ENCODE measurements around the gene SH3YL1. TPM values are rescaled to one million over a fixed set of nuclear protein-coding genes. Genes with fewer than 3 reads are reported as not detected.

The SH3YL1 gene
- total RNA-seq, 2 donors from 2014 or later: 28.6 to 40.6 TPM

DNA sequence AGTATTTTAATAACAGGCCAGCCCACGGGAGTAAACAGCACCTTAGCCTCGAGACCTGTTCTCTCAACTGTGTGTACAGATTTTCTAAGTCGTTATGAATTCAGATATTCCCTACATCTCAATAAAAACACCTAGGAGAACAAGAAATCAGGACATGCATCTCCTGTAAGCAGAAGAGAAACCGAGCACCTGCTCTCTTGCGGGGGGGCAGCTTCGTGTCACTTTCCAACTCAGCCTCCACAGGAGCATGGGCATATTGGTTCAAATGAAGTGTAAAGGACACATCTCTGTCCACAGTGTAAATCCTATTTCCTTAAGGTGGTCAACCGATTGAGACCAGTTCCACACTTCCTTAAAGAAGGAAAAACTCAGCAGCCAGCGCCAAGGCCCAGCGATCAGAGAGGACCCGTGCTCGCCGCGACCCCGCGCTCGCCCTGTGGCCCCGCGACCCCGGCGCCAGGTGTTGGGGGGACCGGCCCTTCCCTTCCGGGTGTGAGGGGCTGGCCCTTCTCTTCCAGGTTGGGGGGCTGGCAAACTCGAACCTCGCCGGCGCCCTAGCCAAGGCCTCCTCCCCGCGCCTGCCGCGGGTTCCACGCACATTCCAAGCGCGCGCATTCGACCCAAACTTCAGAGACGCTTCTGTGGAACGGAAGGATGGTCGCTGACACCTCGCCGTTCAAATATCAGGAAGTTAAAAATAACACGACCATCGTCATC, 652 bp downstream of the SH3YL1 start:
- TF ChIP-seq, protein P1, sequence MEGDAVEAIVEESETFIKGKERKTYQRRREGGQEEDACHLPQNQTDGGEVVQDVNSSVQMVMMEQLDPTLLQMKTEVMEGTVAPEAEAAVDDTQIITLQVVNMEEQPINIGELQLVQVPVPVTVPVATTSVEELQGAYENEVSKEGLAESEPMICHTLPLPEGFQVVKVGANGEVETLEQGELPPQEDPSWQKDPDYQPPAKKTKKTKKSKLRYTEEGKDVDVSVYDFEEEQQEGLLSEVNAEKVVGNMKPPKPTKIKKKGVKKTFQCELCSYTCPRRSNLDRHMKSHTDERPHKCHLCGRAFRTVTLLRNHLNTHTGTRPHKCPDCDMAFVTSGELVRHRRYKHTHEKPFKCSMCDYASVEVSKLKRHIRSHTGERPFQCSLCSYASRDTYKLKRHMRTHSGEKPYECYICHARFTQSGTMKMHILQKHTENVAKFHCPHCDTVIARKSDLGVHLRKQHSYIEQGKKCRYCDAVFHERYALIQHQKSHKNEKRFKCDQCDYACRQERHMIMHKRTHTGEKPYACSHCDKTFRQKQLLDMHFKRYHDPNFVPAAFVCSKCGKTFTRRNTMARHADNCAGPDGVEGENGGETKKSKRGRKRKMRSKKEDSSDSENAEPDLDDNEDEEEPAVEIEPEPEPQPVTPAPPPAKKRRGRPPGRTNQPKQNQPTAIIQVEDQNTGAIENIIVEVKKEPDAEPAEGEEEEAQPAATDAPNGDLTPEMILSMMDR (IDR thresholded peaks at IDR 0.05): no peak
- Histone ChIP-seq H3K27me3 (replicated peaks; ENCODE audit: insufficient read depth) (no peaks in the 10 kb centered on the region), H3K4me3 (peak overlapping the region; percentile 85)

DNA sequence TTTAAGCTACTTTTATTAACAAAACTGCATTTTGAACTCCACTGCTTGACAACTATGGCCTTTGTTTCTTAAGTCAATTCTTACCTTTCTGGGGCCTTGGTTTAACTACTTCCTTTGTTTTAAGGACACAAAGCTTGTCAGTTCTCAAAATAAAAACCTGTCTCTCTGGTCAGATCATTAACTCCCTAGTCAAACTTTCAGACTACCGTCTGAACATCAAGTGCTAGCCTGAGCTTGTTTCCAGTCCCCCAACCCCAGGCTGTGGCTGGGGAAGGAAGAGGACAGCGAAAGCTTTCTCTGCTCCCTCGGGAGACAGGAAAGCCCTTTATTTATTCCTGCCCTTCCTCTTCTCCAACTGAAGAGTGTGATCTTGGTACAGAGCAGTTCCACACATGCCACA, 1.7 kb downstream of the SH3YL1 start:
- Histone ChIP-seq H3K27me3 (replicated peaks; ENCODE audit: insufficient read depth) (no peaks in the 10 kb centered on the region), H3K27ac (no peak overlapping the region), H3K9me3 (peaks cover 9% of the 10 kb centered on the region), H3K4me3 (no peak overlapping the region), H3K4me1 (ENCODE audit: control insufficient read depth in 1 of 2, low read depth in 2 of 2) (peaks cover 8 to 27% of the 10 kb centered on the region in 2 donors), H3K36me3 (no peaks in the 10 kb centered on the region)
- TF ChIP-seq, protein P1 (IDR thresholded peaks at IDR 0.05): no peak
- ATAC-seq (ENCODE audit: insufficient number of reproducible peaks, low FRiP score, low read depth): no peak
- no peak for DNase-seq (ENCODE audit: low spot score)

More for the DNA sequence above, 652 bp downstream of the SH3YL1 start:
- no peak for ATAC-seq (ENCODE audit: insufficient number of reproducible peaks, low FRiP score, low read depth)
- no peak for DNase-seq (ENCODE audit: low spot score)
- Histone ChIP-seq H3K27ac (no peak overlapping the region), H3K9me3 (peaks cover 5% of the 10 kb centered on the region), H3K4me1 (ENCODE audit: control insufficient read depth in 1 of 2, low read depth in 2 of 2) (peaks cover 8 to 27% of the 10 kb centered on the region in 2 donors), H3K36me3 (no peaks in the 10 kb centered on the region)

DNA sequence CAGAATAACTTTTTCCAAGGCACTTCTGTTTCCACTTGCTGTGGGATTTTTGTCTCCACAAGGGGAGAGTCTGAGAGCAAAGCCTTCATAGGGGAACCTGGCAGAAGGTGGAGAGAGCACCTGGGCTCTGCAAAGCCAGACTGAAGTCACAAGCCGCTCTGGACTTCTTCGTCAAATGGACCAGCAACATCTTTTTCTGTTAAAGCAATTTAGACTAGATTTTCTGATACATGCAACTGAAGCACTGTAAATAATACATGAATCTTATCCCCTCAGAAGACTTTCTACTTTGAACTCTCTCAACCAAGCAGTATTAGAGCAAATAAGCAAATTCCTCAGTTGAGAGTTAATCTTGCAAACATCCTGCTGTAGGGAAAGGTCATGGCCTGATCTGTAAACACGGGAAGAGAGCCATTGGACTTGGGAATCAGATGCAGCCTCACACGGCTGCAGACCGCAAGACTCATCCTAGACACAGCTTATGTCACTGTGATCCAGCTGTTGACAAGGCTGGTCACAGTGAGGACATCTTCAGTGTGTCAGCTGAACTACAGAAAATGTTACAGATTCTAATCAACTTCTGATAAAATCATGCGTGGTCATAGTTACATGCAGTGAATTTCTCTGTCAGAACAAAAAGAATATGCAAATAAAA, 3.2 kb downstream of the SH3YL1 start:
- TF ChIP-seq, protein P1 (IDR thresholded peaks at IDR 0.05): no peak
- peaks cover 9% of the 10 kb centered on the region for H3K9me3 ChIP-seq
- peaks cover 2 to 14% of the 10 kb centered on the region in 2 donors for H3K4me1 ChIP-seq (ENCODE audit: control insufficient read depth in 1 of 2, low read depth in 2 of 2)
- no peak overlapping the region for H3K4me3 ChIP-seq
- no peak overlapping the region for H3K27ac ChIP-seq
- ATAC-seq (ENCODE audit: insufficient number of reproducible peaks, low FRiP score, low read depth) (no peak), DNase-seq (ENCODE audit: low spot score) (no peak)
- no peaks in the 10 kb centered on the region for H3K27me3 ChIP-seq (replicated peaks; ENCODE audit: insufficient read depth)
- H3K36me3 ChIP-seq: no peaks in the 10 kb centered on the region

- no peaks in the 10 kb centered on the region for H3K27me3 ChIP-seq (replicated peaks; ENCODE audit: insufficient read depth)
- ATAC-seq (ENCODE audit: insufficient number of reproducible peaks, low FRiP score, low read depth) (no peak), DNase-seq (ENCODE audit: low spot score) (no peak)
- H3K36me3 ChIP-seq: no peaks in the 10 kb centered on the region
- TF ChIP-seq, protein P1 (IDR thresholded peaks at IDR 0.05): no peak
- H3K4me1 ChIP-seq (ENCODE audit: control insufficient read depth in 1 of 2, low read depth in 2 of 2): peaks cover 0 to 10% of the 10 kb centered on the region in 2 donors
- H3K27ac ChIP-seq: no peak overlapping the region
- peaks cover 9% of the 10 kb centered on the region for H3K9me3 ChIP-seq
- H3K4me3 ChIP-seq: no peak overlapping the region
Observed at GRCh38 chr2:259789-260331, 4.0 kb downstream of the SH3YL1 start.

DNA sequence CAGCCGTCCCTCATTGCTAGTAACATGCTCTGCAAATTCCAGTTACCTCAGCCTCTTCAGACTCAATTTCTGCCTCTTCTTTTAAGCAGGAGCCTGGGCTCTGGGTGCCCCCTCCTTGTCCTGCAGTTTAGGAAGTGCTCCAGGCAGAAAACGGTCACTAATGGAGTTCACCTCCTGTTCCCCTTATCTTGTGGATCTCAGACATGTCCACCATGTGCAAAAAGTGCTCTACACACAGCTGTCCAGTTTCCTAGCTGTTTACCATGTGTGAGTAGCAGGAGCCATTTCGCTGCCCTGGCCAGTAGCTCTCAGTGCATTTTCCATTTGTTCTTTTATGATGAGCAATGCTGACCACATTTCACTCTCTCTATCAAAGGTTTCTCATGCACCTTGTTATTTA, 4.9 kb downstream of the SH3YL1 start:
- Histone ChIP-seq H3K36me3 (no peaks in the 10 kb centered on the region), H3K4me1 (ENCODE audit: control insufficient read depth in 1 of 2, low read depth in 2 of 2) (peaks cover 0 to 8% of the 10 kb centered on the region in 2 donors), H3K27me3 (replicated peaks; ENCODE audit: insufficient read depth) (no peaks in the 10 kb centered on the region), H3K9me3 (peaks cover 9% of the 10 kb centered on the region), H3K27ac (no peak overlapping the region), H3K4me3 (no peak overlapping the region)
- DNase-seq (ENCODE audit: low spot score) (no peak), ATAC-seq (ENCODE audit: insufficient number of reproducible peaks, low FRiP score, low read depth) (no peak)
- TF ChIP-seq, protein P1 (IDR thresholded peaks at IDR 0.05): no peak

Data from thoracic aorta (tissue), 2 donors.